ENCODE results near the gene CCDC154.

Gene CCDC154

DNA sequence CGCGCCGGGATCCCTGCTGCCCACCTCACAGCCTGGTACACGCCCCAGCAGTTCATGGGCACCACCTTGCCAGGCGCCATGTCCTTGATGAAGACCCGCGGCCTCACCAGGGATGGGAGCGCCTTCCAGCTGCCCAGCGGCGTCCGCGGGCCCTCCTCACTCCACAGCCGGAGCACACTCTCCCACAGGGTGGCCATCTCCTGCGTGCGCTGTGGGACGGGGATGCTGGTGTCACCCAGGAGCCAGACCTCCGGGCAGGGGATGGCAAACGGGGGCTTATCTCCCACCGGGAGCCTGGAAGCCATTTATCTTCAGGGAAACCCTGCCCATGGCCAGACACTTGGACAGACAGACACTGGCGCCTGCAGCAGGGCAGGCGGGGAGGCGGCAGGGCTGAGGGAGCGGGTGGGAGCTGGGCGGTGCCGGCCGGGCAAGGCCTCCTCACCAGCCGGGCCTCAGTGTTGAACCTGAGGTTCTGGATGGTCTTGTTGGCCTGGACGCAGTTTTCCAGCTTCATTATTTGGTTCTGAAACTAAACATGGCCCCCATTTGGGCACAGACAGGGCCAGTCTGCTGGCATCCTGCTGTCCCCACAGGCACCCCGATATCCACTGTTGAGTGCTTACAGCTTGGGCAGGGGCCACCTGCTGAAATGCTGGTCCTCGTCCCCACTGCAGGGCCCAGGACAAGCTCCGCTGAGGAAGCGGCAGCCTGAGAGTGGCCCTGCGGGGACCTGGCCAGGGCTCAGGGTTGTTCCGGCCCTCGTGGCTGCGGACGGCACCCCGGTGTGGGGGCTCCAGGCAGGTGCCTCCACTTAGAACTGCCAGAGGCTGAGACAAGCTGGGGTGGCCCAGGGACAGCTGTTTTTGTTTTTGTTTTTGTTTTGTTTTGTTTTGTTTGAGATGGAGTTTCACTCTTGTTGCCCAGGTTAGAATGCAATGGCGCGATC is 9.4 kb downstream of the CCDC154 start:
- no peak for DNase-seq

DNA sequence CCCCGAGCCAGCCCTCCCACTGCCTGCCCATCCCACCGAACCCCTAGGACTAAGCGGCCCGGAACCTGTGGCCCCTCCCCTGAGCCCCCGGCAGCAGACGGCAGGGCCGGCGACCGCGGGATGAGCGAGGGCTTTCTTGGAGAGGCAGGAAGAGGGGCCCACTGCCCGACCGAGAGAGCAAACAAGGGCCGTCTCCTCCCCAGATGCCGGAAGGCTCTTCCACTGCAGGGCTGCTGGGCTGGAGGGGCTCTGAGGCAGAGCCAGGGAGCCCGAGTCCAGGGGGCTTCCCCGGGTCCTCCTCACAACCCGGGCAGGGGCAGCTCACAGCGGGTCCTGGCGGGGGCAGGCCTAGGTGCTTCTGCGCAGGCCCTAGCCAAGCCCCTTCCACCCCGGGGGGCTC is 10.6 kb downstream of the CCDC154 start:
- DNase-seq = no peak

DNA sequence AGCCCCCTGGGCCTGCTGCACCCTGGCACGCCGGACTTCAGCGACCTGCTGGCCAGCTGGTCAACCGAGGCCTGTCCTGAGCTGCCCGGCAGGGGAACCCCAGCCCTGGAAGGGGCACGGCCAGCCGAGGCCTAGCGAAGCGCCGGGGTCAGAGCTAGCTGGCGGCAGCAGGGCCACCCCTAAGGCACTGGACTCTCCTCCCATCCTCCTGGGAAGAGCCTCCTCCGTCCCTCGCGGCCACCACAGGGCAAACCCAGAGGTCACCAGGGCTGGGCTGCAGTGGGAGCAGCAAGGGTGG is 11.1 kb downstream of the CCDC154 start:
- no peak for DNase-seq

DNA sequence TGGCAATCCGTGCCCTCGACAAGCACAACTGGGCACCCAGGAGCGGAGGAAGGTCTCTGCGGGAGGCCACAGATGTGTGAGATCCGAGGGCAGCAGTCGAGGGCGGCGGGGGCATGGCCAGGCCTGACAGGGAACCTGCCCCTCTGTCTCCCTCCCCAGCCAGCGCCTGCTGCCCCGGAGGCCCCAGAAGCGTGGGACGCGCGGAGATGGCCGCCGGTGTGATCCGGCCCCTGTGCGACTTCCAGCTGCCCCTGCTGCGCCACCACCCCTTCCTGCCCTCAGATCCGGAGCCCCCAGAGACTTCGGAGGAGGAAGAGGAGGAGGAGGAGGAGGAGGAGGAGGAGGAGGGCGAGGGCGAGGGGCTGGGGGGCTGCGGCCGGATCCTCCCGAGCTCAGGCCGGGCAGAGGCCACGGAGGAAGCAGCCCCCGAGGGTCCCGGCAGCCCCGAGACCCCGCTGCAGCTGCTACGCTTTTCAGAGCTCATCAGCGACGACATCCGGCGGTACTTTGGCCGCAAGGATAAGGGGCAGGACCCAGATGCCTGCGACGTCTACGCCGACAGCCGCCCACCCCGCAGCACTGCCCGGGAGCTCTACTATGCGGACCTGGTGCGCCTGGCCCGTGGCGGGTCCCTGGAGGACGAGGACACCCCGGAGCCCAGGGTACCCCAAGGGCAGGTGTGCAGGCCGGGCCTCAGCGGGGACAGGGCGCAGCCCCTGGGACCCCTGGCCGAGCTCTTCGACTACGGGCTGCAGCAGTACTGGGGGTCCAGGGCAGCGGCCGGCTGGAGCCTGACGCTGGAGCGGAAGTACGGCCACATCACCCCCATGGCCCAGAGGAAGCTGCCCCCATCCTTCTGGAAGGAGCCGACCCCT is 11.7 kb downstream of the CCDC154 start:
- no peak for DNase-seq

DNA sequence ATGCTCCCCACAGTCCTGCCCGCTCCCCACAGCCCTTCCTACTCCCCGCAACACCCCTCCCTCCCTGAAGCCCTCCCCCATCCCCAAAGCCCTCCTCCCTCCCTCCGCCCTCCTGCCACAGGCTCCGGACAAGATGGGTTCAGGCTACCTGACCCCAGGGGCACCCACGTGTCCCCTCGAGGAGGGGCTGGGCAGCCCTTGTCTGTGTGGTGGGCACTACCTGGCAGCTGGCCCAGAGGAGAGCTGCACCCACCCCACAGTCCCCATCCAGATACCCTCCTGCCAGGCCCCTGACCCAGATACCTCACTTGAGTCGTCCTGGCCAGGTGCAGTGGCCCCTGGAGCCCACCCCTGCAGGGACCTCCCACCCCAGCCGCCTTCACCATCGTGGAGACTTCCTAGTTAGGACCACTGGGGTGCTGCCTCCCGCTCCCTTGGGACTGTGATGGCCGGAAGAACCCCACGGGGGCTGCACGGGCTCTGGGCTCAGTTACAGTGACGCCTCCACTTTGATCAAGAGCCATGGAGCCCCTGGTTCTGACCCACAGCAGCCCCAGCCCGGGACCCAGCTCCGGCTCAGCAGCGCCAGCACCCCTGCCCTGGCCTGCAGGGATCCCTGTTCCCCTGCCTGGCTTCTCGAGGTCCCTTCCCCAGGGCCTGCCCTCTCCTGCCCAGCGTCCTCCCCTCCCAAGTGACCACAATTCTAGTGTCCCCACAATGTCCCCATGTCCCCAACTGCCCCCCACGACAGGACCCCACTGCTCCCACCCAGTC is 12.7 kb downstream of the CCDC154 start:
- no peak for DNase-seq

DNA sequence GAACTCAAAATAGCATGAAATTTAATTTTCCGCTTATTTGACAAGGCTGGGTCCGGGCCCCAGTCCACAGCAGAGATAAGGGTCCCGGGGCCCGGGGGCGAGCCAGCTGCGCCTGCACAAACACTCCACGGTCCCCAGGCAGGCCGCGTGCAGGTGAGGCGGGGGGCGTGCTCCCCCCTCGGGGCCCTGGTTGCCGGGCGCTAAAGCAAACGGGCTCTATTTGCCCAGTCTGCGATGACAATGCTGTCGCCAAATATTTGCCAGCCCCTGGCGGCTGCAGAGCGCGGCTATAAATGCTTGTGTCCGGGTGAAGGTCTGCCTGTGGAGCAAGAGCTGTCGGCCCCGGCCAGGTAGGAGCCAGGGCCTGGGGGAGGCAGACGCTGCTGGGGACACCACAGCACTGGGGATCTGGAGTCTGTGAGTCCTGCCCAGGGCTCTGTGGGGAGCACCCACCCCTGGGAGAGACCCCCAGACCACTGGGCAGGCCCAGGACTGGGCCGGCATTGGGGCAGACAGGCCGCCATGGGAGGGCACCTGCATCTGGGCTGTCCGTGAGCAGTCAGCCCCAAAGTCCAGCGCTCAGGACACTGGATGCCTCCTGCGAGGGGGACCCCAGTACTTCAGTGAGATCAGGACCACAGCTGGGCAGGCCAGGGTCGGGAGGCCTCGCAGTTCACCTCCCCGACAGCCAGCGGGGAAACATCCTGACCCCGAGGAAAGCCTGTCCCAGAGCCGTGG is 13.4 kb downstream of the CCDC154 start, which contains the start of gene PERCC1:
TSS of gene PERCC1 (plus strand) at position 320 of the 738 bp plus-strand sequence. CDS start 1,516 bp downstream, outside the sequence.
- DNase-seq = no peak

DNA sequence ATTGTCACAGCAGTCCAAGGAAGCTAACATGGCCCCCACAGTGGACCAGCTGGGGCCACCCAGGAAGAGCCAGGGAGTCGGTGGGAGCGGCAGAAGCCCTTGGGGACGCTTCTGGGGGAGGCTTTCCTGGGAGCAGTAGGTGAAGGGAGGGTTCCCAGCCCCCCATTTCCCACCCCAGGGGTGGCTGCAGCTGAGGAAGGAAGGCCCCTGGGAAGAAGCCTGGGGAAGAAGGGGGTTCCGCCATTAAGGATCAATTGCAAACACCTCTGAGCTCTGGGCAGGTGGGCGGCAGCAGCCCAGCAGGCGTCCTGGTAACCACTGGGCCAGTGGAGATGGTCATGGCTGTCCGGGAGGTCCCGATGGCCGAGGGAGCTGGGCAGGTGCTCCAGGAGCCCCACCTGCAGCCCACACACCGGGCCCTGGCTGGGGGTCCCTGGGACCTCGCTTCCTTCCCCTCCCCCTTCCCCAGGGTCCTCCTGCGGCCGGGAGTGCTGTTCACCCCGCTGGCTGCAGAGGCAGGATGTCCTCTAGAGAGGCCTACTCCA is 14.1 kb downstream of the CCDC154 start:
- DNase-seq = no peak

DNA sequence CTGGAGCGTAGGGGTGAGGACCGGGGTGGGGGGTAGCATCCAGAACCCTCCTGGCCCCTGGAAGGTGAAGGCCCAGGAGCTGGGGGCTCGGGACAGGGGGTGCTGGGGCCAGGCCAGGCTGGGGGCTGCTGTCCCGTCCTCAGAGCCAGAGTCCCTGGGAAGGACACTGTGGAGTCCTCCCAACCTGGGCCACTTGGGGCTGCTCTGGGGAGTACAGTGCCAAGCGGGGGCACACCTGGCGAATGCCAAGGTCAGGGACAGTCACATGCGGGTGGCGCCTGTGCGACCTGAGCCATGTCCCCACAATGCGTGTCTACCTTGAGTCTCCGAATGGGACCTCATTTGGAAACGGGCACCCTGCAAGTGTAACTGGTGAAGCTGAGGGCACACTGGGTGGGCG is 14.7 kb downstream of the CCDC154 start:
- DNase-seq = no peak

DNA sequence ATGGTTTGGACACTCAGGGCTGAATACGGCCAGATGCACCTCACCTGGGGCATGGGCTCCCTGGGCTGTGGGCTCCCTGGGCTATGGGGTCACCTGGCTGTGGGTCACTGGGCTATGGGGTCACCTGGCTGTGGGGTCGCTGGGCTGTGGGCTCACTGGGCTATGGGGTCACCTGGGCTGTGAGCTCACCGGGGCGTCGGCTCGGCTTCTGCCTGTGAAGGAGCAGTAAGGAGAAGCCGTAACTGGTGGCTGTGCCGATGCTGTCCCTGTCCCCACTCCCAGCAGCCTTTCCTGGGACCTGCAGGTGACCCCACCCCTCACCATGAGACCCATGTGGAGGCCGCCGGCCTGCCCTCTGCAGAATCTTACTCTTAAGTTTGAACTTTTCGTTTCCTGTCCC is 15.3 kb downstream of the CCDC154 start:
- no peak for DNase-seq

DNA sequence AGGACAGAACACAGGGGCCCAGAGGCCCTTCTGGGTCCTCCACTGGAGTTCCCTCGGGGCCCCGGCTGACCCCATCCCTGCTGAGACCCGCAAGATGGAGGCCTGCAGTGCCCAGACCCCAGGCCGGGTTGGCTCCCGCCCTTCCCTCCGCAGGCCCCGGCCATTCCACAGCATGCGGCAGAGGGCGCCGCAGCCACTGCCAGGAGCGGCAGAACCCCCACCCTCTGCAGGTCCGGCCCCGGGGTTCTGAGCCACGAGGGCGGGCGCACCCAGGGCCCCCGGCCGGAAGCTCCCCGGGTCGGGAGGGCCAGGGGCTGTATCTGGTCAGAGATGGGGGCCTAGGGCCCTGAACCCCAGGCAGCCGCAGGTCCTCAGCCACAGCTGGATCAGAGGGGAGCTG is 15.8 kb downstream of the CCDC154 start:
- no peak for DNase-seq

DNA sequence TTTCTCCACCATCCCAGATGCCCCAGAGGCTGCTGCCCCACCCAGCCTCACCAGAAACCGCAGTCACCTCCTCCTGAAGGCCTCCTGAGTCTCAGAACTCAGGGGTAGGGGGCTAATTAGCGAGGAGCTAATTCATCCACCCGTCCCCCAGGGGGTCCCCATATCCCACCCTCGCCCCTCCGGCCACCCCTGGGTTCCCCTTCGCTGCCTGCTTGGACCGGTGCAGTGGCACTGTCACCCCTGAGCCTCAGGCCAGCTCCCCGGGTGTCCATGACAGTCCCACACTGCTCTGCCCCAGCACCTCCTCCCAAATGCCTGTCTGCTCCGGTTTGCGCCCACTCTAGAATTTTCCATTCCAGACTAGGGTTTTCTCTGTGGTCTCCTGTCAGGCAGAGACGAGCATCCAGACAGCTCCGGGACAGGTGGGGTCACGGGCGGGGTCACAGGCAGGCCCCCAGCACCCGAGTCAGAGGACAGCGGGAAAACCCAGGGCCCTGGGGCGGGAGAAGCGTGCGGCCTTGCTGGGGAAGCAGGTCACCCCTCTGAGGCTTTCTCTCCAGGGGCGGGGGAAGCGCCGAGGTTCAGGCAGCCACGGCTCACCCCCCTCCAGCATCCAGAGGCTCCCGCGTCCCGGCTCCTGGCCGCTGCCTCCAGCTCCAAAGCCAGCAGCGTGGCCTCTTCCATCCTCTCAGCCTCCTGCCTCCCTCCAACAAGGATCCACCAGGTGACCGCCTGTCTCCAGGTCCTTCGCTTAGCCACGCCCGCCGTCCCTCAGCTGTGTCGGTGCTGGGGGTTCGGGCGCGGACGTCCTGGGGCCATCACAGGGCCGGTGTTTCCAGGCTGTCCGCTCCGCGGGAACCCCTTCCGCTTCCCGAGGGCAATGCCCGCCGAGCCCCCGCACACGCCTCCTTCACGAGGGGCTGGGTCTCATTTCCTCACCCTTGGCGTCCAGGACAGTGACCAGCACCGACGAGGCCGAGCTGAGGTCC is 16.6 kb downstream of the CCDC154 start:
- DNase-seq = no peak

DNA sequence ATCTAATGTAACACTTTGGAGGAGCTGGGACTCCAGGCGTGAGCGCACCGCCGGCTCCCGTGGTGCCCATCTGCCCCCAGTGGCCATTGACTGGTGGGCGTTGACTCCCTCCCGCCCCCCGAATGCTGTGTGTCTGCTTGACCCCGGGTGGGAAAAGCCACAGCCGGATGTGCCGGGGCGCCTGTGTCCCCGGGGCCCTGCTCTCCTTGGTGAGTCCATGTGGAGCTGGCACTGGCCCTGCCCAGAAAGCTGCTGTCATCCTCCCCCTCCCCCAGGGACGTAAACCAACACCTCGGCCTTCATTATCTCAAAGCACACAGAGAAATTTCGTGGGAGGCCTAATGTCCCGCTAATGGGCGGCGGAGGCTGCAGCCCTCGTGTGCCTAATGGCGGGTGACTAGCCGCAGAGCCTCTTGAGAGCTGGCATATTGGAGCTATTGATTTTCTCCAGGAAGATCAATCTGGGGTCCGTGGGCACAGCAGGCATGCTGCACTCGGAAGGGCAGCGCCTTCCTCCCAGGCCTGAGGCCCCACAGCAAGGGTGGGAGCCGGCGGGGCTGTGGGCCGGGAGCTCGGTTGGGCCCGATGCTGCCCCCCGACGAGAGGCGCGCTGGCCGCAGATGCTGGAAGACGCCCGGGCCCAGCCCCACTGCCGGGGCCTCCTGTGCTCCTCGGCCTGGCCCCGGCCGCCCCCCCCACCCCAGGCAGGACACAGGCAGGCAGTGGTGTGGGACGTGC is 17.5 kb downstream of the CCDC154 start:
- no peak for DNase-seq

DNA sequence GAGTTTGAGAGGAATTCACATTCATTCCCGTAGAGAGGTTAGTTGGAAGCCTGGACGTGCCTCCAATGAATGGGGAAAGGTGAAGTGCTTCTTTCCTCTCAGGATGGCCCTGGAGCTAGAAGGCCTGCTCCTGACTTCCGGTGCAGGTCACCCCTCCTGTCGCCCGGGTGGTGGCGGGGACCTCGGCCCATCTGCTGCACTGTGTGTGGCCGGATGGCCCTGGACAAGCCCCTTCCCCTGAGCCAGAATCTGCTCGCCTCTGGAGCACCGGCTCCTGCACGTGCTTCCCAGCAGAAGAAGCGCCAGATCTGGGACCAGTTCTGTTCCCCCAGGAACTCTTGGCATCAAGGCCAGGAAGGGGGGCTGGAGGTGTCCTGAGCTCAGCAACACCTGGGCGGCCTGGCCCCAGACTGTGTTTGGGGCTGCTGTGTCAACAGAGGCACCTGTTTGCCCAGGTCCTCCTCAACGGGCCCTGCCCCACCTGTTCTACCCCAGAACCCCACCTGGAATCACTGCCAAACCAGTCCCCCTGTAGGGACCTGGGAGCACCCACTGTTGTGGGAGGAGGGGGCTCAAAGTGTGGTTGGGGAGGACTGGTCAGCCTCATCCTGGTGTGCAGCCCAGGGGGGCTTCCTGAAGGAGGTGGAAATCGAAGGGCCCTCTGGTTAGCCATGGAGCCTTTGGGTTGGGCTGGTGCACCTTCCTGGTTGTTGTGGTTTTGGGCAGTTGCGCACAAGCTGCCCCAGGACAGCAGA is 18.6 kb downstream of the CCDC154 start:
- no peak for DNase-seq

DNA sequence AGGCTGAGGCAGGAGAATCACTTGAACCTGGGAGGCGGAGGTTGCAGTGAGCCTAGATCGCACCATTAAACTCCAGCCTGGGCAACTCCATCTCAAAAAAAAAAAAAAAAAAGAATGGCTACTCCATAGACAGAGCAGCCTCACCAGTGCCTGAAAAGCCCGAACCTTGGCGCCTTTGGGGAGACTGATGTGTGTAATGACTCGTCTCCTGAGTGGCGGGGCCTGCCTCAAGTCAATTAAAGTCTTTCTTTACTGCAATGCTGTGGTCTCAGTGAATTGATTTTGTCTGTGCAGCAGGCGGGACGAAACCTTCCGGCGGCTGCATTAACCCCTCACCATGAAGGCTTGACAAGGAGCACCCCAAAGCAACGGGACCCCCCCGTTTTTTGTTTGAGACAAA is 20.3 kb downstream of the CCDC154 start:
- DNase-seq = no peak

DNA sequence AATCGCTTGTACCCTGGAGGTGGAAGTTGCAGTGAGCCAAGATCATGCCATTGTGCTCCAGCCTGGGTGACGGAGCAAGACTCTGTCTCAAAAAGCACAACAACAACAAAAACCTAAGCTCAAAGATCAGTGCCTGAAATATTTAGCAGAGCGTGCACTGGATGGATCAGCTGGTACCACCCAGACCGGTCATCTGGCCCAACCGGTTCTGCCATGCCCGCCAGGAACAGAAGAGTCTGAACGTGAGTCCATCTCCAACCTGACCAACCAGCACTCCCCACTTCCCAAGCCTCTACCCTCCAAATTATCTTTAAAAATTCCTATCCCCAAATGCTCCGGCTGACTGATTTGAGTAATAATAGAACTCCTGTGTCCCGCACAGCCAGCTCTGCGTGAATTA is 22.3 kb downstream of the CCDC154 start:
- DNase-seq = no peak

DNA sequence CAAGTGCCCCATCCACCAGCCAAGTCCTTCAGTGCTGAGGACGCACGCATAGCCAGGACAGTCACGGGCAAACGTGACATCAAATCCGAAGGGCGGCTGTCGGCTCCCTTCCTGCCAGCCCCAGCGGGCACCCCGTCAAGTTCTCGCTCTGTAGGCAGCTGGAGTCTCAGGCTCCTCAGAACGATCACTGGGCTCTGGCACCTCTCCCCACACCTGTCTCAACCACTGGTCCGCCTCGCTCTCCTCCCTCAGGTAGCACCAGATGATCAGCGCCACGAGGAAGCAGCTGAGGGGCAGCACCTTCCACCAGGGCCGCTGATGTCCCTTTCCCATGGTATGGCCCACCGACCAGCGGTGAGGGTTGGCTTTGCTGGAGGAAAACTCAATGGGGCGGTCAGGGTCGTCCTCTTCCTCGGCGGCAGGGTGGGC is 24.2 kb downstream of the CCDC154 start:
- no peak for DNase-seq

DNA sequence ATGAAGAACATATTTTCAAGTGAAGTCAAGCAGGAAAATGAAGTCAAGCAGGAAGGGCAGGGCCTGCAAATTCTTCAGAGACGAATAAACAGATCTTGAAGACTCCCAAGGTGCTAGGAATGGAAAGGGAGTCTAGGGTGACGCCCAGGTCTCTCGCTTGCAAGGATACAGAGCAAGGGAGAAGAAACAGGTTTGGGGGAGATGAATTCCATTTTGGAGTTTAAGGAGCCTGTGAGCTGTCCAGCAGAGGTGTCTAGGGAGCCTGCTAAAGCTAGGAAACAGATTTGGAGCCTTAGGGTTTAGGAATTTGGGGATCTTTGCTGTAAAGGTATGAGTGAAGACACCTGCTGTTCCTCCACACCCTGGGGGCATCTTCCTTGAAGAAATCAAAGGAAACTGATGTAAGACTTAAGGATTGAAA is 27.8 kb downstream of the CCDC154 start:
- no peak for DNase-seq

DNA sequence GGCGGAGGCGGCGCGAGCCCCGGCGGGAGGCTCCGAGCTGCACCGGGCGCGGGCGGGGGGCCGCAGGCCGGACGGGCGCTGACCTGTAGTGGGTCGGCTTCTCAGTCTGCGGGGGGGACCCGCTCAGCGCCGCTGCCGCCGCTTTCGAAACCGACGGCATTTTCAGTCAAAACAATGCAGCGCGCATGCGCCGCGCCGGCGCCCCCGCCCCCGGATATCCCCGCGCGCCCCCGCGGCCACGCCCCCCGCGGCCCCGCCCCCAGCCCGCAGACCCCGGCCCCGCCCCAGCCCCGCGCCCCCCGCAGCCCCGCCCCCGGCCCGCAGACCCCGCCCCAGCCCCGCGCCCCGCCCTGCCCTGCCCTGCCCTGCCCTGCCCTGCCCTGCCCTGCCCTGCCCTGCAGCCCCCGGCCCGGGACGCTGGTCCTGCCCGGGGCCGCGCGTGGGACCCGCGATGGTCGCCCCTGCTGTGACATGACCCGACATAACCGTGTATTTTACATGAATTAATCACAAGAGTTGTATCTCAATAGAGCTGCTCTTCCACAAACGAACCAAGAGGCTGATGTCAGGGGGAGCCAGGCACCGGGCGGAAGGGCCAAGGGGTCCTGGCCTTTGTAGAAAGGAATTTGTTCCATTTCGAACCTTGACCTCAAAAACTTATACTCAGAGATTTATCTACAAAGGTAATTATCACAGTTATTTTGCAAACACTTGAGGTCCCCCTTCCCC is 29.7 kb downstream of the CCDC154 start, which contains the start of gene UNKL:
TSS of gene UNKL (minus strand) at position 173 of the 729 bp plus-strand sequence. CDS start at position 160, 13 bp downstream.
- DNase-seq = no peak

Measured in DMS 273 treated with DMSO at 0.1 percent for 48 hours (cell line).